ENCODE measurements around the gene KCND1. TPM values are rescaled to one million over a fixed set of nuclear protein-coding genes. Genes with fewer than 3 reads are reported as not detected.
"Not testable (repeated sequence)": the region's sequence is repeated elsewhere in the genome, so short reads cannot be mapped to it uniquely, and the experiment has no call there.

The KCND1 gene
- 1 to 10 TPM in 6 of 10 donors, under 1 TPM in 4; 0.87 to 2.2 (median 1.3) TPM for polyA plus RNA-seq (ENCODE audit: insufficient read length in 10 of 10)
- long read RNA-seq, donor 1, result 0 reads
- long read RNA-seq, donor 2, result 0 reads
- long read RNA-seq, donor 3, result 0 reads
- long read RNA-seq, donor 4, result 0 reads
- long read RNA-seq, donor 5, result 0 reads
- long read RNA-seq, donor 6, result 0 reads
- long read RNA-seq, donor 7, result 0 reads
- long read RNA-seq, donor 8, full-length matches to known transcripts, result 2 of 2 reads
- long read RNA-seq, donor 8, partial matches to known transcripts, result 0 of 2 reads
- long read RNA-seq, donor 8, other reads (novel, unspliced or antisense), result 0 of 2 reads
- long read RNA-seq, donor 9, result 0 reads

DNA sequence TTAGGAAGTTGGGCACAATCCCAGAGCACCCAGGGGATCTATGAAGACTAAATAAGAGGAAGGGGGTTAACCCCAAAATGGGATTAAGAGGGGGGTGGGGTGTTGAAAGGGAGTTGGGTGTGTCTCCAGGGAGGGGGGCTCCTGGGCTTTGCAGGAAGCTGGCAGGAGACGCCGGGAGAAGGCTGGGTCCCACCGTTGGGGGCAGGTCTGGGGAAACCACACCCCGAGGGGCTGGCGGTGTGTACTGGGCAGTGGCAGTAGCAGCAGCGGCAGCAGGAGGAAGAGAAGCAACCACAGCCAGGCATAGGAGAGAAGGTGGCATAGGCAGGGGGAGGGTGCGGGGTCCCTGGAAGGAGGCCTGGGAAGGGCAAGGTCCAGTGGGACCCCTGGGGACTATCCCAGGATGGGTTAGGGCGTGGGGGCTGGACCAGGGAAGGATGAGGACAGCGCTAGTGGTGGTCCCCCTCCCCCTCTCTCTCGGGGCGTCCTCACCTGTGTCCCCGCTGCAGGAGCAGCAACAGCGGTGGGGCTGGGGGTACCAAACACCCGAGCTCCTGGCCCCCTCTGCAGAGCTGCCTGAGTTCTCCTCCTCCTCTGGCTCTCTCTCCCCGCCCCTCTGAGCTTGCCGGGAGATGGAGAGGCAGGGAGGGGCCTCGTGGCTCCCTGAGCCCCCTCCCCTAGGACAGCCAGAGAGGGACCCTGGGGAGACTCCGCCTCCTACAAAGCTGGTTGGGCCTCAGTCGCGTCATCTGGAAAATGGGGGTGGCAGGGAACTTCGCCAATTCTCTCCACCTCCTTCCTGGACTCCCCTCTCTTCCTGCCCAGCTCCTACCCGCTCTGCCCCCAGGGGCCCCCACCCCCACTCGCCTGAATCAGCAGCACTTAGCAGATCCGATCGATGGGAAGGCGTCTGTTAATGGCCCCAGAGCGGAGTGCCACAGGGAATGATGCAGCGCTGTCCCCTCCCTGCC, at the start of gene KCND1:
KCND1 (minus strand) TSS at position 596 of the 971 bp plus-strand sequence. CDS start 1,573 bp downstream, outside the sequence.
- peak in 2 of 3 donors; percentile 38 to 53 for DNase-seq

DNA sequence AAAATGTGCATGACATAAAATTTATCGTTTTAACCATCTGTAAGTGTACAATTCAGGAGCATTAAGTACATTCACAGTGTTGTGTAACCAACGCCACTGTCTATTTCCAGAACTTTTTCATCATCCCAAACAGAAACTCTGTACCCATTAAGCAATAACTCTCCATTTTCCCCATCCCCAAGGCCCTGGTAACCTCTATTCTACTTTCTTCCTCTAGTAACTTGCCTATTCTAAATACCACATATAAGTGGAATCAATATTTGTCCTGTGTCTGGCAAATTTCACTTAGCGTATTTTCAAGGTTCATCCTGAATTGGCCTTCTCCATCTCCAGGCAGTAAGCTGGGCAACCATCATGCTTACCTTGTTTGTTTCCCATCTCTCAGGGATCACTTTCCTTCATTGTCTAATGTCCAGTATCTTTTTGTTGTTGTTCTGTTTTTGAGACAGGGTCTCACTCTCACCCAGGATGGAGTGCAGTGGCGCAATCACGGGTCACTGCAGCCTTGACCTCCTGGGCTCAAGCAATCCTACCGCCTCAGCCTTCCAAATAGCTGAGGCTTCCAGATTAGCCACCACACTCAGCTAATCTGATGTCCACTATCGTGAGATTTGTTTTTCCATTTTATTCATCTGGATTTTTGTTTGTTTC, 48.1 kb upstream of the KCND1 start:
- DNase-seq, result no peak

DNA sequence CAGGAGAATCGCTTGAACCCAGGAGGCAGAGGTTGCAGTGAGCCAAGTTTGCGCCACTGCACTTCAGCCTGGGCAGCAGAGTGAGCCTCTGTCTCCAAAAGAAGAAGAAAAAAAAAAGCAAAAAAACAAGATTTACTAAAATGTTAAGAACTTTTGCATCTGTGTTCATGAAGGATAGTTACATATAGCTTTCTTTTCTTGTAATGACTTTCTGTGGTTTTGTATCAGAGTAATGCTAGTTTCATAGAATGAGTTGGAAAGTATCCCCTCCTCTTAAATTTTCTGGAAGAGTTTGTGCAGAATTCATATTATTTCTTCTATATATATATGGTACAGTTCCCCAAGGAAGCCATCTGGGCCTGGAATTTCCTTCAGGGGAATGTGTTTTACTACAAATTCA, 47.4 kb upstream of the KCND1 start:
- DNase-seq, result no peak

DNA sequence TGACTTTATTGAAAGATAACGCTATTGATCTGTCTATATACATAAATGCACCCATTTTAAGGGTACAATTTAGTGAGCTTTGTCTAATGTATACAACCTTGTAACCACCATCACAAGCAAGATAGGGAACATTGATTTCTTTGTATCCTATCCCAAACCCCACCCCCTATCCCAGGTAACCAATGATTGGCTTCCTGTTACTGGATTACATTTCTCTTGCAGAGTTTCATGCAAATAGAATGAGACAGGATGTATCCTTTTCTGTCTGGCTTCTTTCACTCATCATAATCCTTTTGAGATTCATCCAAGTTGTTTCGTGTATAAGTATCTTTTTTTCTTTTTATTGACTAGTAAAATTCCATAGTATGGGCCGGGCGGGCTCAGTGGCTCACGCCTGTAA, 32.1 kb upstream of the KCND1 start:
- DNase-seq, result no peak

DNA sequence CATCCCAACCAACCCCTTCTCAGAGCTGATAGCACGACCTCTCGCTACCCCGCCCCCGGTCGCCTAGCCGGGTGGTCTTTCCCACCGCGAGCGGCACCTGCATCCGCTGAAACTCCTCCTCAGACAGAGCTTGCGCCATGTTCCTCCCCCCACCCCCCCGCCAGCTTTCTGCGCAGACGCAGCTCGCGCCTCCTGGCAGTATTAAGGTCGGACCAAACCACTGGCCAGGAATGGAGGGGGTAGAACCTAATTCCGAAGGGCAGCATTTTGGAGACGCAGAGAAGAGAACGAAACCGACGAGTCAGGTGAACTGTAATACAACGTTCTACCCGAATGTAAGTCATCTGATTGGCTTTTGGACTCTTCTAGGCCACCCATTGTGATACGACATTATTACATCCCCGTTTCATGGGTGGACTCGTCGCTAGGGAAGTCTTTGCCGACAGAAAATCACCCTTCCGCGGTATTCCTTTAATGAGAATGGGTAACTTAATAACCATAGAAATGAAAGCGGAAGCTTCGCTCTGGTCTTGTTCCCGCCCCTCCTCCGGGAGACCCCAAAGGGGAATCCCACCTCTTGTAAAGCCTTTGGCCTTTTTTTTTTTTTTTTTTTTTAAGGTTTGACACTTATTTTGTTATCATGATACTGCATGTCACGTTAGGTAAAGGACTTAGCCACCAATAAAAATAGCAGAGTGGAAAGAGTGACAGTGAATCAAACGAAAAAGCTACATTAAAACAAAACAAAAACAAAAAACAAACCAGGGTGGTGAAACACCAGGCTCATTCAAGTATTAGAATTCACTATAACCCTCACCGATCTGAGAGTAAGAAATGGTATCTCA, 30.7 kb upstream of the KCND1 start, which contains the start of gene GRIPAP1:
GRIPAP1 (minus strand) TSS at position 174 of the 845 bp plus-strand sequence; CDS start at position 139, 35 bp downstream.
- peak; percentile 84 to 93 (median 90) for DNase-seq

DNA sequence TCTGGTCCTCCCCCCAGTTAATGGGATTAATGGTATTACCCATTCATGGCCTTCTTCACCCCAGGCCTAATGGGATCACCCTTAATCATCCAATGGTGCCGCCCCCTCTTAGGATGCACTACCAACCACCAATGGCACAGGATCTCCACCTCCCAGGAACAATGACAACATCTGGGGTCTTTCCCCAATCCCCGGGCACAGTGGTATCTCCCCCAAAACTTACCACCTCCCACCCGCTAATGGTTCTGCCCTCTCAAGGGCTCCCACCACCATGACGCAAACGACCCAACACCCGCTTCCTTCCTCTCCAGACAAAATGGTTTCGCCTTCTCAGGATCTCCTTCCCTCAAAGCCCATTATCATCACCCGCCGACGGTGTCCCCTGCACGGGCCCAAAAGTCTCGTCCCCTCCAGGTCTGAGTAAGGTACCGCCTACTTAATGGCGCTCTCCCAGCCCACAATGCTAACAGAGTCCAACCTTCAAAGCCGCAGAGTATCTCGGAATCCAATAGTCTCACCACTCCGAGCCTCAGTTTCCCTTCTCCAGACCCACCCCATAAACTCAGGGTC, 30.0 kb upstream of the KCND1 start:
- DNase-seq, result peak in 1 of 3 donors; percentile 0

DNA sequence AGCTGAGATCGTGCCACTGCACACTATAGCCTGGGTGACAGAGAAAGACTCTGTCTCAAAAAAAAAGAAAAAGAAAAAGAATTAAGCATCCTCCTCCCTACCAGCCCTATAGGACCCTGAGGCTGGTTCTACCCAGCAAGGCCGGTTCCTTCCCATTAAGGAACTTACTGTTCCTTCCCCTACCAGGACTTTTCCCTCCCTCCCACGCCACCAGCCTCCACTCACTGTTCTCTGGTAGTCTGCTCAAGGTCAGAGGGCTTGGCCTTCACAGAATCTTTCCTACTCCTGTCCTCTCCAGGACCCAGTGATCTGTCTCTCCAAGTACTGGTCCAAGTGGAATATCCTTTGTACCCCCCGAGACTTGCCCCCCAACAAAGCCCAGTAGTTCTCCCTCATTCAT, 29.0 kb upstream of the KCND1 start:
- DNase-seq, result no peak

DNA sequence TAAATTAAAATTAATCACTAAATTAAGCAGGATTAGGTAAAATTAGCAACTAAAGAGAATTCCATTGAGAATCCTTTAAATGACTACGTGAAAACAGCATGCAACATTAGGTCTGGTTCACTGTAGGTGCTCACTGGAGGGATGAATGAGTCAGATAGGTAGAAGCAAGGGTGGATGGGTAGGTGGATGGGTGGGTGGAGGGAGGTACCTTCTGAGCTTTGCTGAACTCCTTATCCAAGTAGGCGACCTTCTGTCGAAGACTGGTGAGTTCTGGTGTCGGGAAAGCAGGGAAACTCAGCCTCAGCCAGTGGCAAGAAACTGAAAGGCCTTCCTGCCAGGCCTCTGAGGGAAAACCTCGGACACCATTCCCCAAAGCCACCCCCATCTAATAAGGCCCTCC, 27.4 kb upstream of the KCND1 start:
- DNase-seq, result no peak

DNA sequence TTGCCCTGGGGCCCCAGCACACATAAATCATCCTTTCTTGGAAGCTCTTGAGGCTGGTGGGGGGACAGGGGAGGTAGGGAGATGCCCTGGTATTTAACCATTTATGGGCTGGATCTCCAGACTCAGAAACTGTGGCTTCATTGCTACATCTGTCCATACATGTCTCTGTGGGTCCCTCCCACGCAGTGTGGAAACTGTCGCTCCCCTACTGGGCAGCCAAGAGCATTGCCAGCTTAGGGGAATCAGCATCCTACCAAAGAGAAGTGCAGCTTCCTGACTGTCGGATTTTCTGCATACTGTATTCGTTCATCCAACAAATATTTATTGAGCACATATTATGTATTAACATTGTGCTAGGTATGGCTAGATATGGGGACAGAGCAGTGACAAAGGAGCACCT, 26.7 kb upstream of the KCND1 start:
- no peak for DNase-seq

DNA sequence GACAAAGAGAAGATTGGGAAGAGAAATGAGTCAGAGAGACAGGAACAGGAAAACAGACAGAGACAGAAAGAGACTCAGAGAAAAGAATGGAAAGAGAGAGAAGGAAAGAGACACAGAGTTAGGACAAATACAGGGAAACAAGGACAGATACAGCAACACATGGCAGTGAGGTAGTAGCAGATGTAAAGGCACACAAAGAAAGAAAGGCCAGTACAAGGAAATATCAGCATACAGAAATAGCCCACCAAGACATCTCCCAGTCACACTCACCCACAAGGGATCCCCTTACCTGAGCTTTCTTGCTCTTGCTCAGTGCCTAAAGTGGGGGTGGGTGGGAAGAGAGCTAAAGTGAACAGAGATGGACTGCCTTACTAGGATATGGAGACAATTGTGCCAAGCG, 26.2 kb upstream of the KCND1 start:
- no peak for DNase-seq

DNA sequence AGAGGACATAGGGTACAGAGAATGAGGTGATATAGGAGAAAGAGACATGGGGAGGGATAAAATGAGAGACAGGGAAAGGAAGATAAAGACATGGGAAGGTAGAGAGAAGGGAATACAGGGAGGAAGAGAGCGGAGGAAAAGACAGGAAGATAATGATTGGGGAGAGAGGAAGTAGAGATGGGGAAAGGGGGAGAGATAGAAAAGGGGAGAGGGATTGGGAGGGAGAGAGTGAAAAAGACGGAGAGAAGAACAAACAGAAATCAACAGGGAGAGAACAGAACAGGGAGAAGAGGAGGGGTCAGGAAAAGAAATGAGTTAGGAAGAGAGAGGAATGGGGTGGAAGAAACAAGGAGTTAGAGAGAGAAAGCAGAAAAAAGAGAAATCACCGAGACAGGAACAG, 25.8 kb upstream of the KCND1 start:
- no peak for DNase-seq

DNA sequence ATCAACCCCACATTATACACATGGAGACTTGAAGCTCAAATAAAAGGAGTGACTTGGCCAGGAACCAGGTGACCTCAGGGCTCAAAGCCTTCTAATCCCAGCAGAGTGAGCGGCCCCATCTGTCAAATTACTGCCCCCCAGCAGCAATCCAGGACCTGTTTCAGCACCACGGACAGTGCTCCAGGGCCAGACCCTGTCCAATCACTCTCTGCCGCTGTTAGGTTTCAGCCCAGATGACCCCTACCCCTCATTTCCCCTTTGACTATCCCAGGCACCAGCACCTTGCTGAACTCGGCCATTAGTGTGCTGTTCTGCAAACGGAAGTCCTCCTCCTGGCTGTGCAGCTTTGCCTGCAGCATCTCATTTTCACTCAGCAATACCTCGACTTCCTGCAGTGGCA, 25.3 kb upstream of the KCND1 start:
- no peak for DNase-seq

DNA sequence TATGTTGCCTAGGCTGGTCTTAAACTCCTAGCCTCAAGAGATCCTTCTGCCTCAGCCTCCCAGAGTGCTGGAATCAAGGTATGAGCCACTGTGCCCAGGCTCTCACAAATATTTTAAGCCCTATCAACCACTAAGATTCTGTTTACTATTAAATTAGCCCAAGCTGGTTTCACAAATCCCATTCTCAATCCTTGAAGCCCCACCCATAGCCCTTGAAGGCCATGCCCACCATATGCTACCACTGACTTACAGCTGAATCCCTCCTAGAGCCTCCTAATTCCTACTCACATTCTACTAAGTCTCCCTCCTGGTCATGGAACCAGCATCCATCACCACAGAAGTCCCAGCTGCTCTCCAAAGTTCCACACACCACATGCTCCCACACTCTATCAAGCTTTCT, 20.7 kb upstream of the KCND1 start:
- no peak for DNase-seq

DNA sequence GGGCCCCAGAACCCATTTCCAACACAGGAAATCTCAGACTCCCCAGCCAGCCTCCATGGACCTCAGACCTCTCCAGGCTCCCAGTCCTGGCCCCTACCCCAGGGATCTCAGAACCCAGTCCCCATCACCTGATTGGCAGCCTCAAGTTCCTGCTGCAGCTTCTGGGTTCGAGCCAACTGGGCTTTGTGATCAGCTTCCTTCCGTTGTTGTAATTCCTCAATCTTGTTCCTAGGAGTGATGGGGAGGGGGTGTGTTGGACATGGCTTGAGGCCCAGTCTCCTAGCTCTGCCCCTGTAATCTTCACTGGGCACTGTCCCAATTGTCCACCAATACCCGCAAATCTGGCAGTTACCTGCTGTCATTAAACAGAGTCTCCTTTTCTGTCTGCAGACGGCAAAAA, 17.8 kb upstream of the KCND1 start:
- DNase-seq, result no peak

DNA sequence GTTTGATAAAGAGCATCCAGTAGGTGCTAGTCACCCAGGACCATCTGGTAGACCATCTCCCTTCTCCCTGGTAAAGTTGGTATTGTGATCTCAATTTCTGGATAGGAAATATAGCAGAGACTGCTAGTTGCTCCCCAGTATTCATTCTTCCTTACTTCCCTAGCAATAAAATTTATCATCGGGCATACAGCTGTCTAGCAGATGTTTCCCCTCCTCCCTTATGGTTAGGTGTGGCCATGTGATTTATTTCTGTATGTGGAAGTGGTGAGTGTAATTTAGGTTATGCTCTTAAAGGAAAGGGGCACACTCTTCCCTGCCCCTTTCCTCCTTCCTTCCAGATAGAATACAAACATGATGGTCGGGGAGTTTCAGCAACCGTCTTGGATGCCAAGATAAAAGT, 12.3 kb upstream of the KCND1 start:
- DNase-seq, result no peak

DNA sequence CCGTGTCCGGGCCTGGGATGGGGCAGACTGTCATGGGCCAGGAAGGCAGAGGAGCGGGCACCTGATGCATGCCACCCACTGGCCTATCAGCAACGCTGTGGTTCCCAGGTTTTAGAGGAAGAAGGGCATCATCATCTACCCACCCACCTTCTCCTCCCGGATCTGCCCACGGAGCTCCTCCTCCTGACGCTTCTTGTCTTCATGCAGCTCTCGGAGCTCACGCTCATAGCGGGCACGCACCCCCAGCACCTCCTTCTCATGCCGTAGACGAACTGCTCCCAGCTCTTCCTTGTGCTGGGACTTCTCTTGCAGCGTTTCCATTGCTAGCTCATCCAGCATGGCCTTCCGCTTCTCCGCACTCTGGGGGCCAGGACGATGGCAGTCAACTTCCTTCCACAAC, 11.4 kb upstream of the KCND1 start:
- DNase-seq, result no peak

DNA sequence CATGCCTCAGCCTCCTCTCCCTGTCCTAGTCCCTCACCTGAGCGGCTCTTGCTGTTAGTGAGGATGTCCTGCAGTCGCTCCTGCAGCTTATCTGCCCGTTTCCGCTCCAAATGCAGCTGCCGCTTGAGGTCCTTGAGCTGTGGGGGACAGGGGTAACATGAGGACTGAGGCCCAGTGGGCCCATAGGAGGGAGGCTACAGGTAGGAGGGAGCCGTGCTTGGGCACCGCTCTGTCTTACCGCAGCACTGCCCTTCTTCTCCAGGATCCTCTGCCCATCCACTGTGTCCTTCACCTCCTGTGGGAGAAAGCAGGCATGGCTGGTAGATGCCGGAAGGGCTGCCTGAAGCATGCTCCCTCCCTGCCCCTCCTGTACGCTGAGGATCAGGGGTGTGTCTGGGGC, 9.5 kb upstream of the KCND1 start:
- no peak for DNase-seq

DNA sequence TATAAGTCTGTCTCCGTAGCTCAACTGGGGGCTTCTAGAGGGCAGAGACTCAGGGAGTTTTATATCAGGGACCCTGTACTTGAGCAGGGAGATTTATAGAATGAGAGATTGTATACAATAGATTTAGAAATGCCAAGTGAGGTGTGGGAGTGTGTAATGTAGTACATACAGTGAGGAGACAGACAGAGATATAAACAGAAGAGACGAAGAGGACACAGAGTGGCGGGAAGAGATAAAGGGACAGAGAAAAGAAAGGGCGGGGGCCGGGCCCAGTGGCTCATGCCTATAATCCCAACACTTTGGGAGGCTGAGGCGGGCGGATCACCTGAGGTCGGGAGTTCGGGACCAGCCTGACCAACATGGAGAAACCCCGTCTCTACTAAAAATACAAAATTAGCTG, 8.7 kb upstream of the KCND1 start:
- not testable (repeated sequence) for DNase-seq

DNA sequence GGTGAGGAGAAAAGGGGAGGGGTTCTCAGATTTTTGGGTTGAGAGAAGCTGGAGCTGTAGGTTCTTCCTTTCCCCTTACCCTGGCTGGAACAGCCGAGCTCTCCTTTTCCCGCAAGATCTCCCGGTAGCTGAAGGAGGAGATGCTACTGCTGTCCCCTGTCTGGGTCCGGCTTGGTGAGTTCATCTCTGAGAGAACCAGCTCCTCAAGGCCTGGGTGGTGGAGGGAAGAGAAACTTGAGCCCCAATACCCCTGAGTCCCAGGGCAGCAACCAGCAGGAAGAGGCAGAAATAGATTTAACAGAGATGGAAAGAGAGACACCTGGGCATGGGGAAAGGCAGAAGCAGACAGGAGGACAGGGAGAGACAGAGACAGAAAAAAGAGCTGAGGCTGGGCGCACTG, 6.6 kb upstream of the KCND1 start:
- DNase-seq, result no peak

DNA sequence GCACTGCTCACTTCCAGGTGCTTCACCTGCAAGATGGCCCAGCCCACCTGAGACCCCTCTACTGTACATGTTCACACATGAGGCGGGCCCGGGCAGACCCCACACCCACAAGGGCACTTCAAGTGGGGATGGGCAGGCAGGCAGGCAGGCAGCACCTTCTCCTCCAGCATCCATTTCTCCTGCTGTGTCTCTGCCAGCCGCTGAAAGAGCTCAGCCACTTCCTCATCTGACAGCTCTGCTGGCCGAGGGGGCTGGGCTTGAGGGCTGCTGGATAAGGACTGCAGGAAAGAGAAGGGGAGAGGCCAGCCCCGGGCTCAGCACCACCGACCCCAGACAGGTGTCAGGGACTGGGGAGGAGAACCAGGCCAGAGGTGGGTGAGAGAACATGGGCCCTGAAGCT, 4.4 kb upstream of the KCND1 start:
- no peak for DNase-seq

DNA sequence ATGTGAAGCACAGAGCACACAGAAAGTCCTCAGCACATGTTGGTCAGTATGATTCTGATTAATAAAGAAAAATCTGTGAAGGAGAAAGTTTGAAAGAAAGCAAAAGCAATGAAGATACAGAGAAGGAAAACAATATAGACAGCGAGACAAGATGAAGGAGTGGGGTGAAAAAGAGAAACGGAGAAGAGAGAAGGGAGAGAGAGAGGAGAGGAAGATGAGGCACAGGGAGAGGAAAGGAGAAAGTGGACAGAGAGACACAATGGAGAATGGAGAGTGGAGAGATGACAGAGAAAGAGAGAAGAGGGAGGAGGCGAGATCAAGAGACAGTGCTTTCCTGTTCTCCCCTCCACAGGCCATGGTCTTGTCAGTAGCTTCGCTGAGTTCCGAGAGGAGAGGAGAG, 3.9 kb upstream of the KCND1 start:
- DNase-seq, result no peak
